GM19452 (cell line): ENCODE measurements around the gene AFAP1L1.

Experiments
- ATAC-seq: cut with Tn5 transposase; IDR thresholded peaks from one replicate; pipeline ENCODE4 v1.9.1; 2021; ENCODE audit not compliant: unreplicated experiment

Gene AFAP1L1

GRCh38 chr5:149271716-149272563 is at the start of gene AFAP1L1:
AFAP1L1 (plus strand) TSS chr5:149271859; CDS start chr5:149271969, 110 bp downstream.
- ATAC-seq, result no peak

- no peak for ATAC-seq
These were observed 48.4 kb upstream of the AFAP1L1 start for GRCh38 chr5:149223081-149223848.

- ATAC-seq, result no peak
These were observed 47.4 kb upstream of the AFAP1L1 start for GRCh38 chr5:149224282-149224681.

GRCh38 chr5:149227168-149227826 is 44.4 kb upstream of the AFAP1L1 start:
- no peak for ATAC-seq

- ATAC-seq, result no peak
These were observed 42.9 kb upstream of the AFAP1L1 start for GRCh38 chr5:149228618-149229297.

- no peak for ATAC-seq
These were observed 42.2 kb upstream of the AFAP1L1 start for GRCh38 chr5:149229298-149229937.

GRCh38 chr5:149235841-149236240 is 35.8 kb upstream of the AFAP1L1 start:
- ATAC-seq, result no peak

- ATAC-seq, result no peak
These were observed 34.0 kb upstream of the AFAP1L1 start for GRCh38 chr5:149237662-149238061.

- no peak for ATAC-seq
These were observed 33.1 kb upstream of the AFAP1L1 start for GRCh38 chr5:149238540-149238939.

GRCh38 chr5:149239917-149240316 is 31.7 kb upstream of the AFAP1L1 start:
- no peak for ATAC-seq

GRCh38 chr5:149240354-149240998 is 31.2 kb upstream of the AFAP1L1 start:
- peak; percentile 81 for ATAC-seq

- no peak for ATAC-seq
These were observed 29.3 kb upstream of the AFAP1L1 start for GRCh38 chr5:149242339-149242738.

- ATAC-seq, result no peak
These were observed 24.8 kb upstream of the AFAP1L1 start for GRCh38 chr5:149246906-149247305.

GRCh38 chr5:149247726-149248125 is 23.9 kb upstream of the AFAP1L1 start:
- no peak for ATAC-seq

- ATAC-seq, result no peak
These were observed 20.1 kb upstream of the AFAP1L1 start for GRCh38 chr5:149251546-149251945.

GRCh38 chr5:149254506-149254905 is 17.2 kb upstream of the AFAP1L1 start:
- no peak for ATAC-seq

- ATAC-seq, result no peak
These were observed 15.2 kb upstream of the AFAP1L1 start for GRCh38 chr5:149256451-149256850.

- no peak for ATAC-seq
These were observed 14.5 kb upstream of the AFAP1L1 start for GRCh38 chr5:149257131-149257530.

- ATAC-seq, result no peak
These were observed 13.6 kb upstream of the AFAP1L1 start for GRCh38 chr5:149257889-149258705.
